HepG2 (cell line): ENCODE data around the gene GFRA1. TPM values are rescaled to one million over a fixed set of nuclear protein-coding genes. Genes with fewer than 3 reads are reported as not detected.

Experiments
- ATAC-seq: fragments of 200-7000 bp; cut with Tn5 transposase; 3 replicates; pipeline ENCODE4 v1.9.1; 2020; ENCODE audit warnings: mild to moderate bottlenecking, moderate library complexity
- BruUV-seq: library from RNA; stranded (reverse); fragments of 400-500 nt; replicated peaks from 2 replicates; lab custom pipeline; 2021; lab: Mats Ljungman, UMichigan
- CTCF ChIA-PET: fragments of 300-600 bp; formaldehyde crosslinking; extraction: SDS; loops from one replicate; lab custom pipeline; 2021; ENCODE audit warnings: low total read pairs, inconsistent platforms, low intra/inter-chr PET ratio; lab: Yijun Ruan, JAX
- POLR2A ChIA-PET: fragments of 350-600 bp; sonication (Branson Sonifier 250); formaldehyde crosslinking; loops from one replicate; lab custom pipeline; 2020; ENCODE audit warnings: antibody characterized with exemption, inconsistent platforms; lab: Yijun Ruan, JAX
- DNase-seq: peaks from one replicate; pipeline ENCODE4 v3.0.0-alpha.2; 2015; ENCODE audit warnings: low spot score
- FAIRE-seq: peaks from 3 replicates; lab custom pipeline; 2011; peaks lifted over from hg19 to GRCh38; lab: Jason Lieb, UNC
- H2AFZ ChIP-seq: one replicate; pipeline ENCODE4 v1.6.1; 2011; ENCODE audit warnings: low read length, inconsistent platforms
- H3K27ac ChIP-seq: fragments of 300-600 bp; 3 replicates; pipeline ENCODE4 v1.8.0; 2011; ENCODE audit warnings: mixed run types, mild to moderate bottlenecking, mixed read lengths, low read length, inconsistent platforms; ENCODE audit not compliant: insufficient read depth; ENCODE audit errors: extremely low read length
- H3K27me3 ChIP-seq, 2 experiments: fragments of 200-600 bp in 1 of 2; 2 replicates in 1 of 2; 3 replicates in 1 of 2; pipeline versions ENCODE4 v1.6.0 to v1.8.0; 2011; ENCODE audit warnings: low read length in 2 of 2, mild to moderate bottlenecking in 2 of 2, moderate library complexity in 2 of 2, inconsistent platforms in 1 of 2; ENCODE audit not compliant: insufficient read depth in 2 of 2, control insufficient read depth in 1 of 2
- H3K36me3 ChIP-seq, 2 experiments: fragments of 200-600 bp in 1 of 2; replicated peaks in 1 of 2; 2 replicates in 1 of 2; 3 replicates in 1 of 2; pipeline versions ENCODE4 v1.5.1 to v1.8.0; 2011; ENCODE audit warnings: low read length in 2 of 2, inconsistent platforms in 1 of 2; ENCODE audit not compliant: insufficient read depth in 2 of 2, control insufficient read depth in 1 of 2
- H3K4me1 ChIP-seq: 2 replicates; pipeline ENCODE4 v1.5.1; 2012; ENCODE audit warnings: low read length, inconsistent platforms; ENCODE audit not compliant: insufficient read depth
- H3K4me2 ChIP-seq: 2 replicates; pipeline ENCODE4 v1.6.0; 2011; ENCODE audit warnings: low read depth, low read length, inconsistent platforms
- H3K4me3 ChIP-seq, 3 experiments: fragments of 200-600 bp in 1 of 3; sonication (generic), shearing (Covaris generic) in 1 of 3; replicated peaks in 1 of 3; 2 replicates each; pipeline ENCODE4 v1.5.1; 2011 to 2016; ENCODE audit warnings: low read length in 3 of 3, inconsistent platforms in 2 of 3, low read depth in 2 of 3, mild to moderate bottlenecking in 2 of 3, control low read depth in 1 of 3, mixed read lengths in 1 of 3; ENCODE audit not compliant: insufficient read depth in 1 of 3
- H3K79me2 ChIP-seq: one replicate; pipeline ENCODE4 v1.6.1; 2011; ENCODE audit warnings: low read length, inconsistent platforms; ENCODE audit not compliant: insufficient read depth
- H3K9ac ChIP-seq: 2 replicates; pipeline ENCODE4 v1.6.0; 2011; ENCODE audit warnings: mild to moderate bottlenecking, low read depth, low read length, inconsistent platforms; ENCODE audit not compliant: insufficient read depth
- H3K9me3 ChIP-seq: 2 replicates; pipeline ENCODE4 v1.5.1; 2012; ENCODE audit warnings: mild to moderate bottlenecking, low read length
- H4K20me1 ChIP-seq: 2 replicates; pipeline ENCODE4 v1.6.0; 2011; ENCODE audit warnings: inconsistent platforms, mild to moderate bottlenecking, low read length, moderate library complexity; ENCODE audit not compliant: insufficient read depth
- AKAP8 ChIP-seq: sonication (generic); formaldehyde crosslinking; IDR thresholded peaks from 2 replicates; pipeline ENCODE4 v1.5.1; 2020; ENCODE audit warnings: mild to moderate bottlenecking, missing genetic modification reagents
- ARNT ChIP-seq: fragments of 450-650 bp; IDR thresholded peaks from 2 replicates; pipeline ENCODE4 v1.6.1; 2017
- FOXA1 ChIP-seq, 2 experiments: fragments of 450-650 bp in 1 of 2; sonication (generic) in 1 of 2; formaldehyde crosslinking in 1 of 2; IDR thresholded peaks; 2 replicates each; pipeline versions ENCODE4 v1.4.0 to v1.6.1; 2016 to 2020; ENCODE audit warnings: missing genetic modification reagents in 1 of 2
- HHEX ChIP-seq: IDR thresholded peaks from 2 replicates; pipeline ENCODE4 v1.6.1; 2016; ENCODE audit warnings: control low read depth
- KLF6 ChIP-seq: IDR thresholded peaks from 2 replicates; pipeline ENCODE4 v1.8.0; 2016; ENCODE audit warnings: missing biosample characterization, missing genetic modification reagents
- MNT ChIP-seq: fragments of 450-650 bp; IDR thresholded peaks from 2 replicates; pipeline ENCODE4 v1.6.1; 2016
- NFE2L2 ChIP-seq: fragments of 150-350 bp; IDR thresholded peaks from 2 replicates; pipeline ENCODE4 v1.6.1; 2014; ENCODE audit warnings: low read length
- NFIC ChIP-seq: IDR thresholded peaks from 2 replicates; pipeline ENCODE4 v1.6.1; 2012; ENCODE audit warnings: mild to moderate bottlenecking, low read length, inconsistent platforms
- PHF5A ChIP-seq: IDR thresholded peaks from one replicate; pipeline ENCODE4 v1.6.1; 2018; ENCODE audit warnings: low read depth, missing genetic modification reagents; ENCODE audit not compliant: unreplicated experiment
- SOX6 ChIP-seq, 2 experiments: fragments of 450-650 bp in 1 of 2; sonication (generic) in 1 of 2; formaldehyde crosslinking in 1 of 2; IDR thresholded peaks; 2 replicates each; pipeline versions ENCODE4 v1.4.0 to v1.6.1; 2017 to 2020; ENCODE audit warnings: antibody characterized with exemption in 1 of 2, mild to moderate bottlenecking in 1 of 2, missing genetic modification reagents in 1 of 2
- SRF ChIP-seq: IDR thresholded peaks from 2 replicates; pipeline ENCODE4 v1.6.1; 2011; ENCODE audit warnings: mild to moderate bottlenecking, low read depth, low read length, moderate library complexity
- XRCC5 ChIP-seq: fragments of 200-400 bp; formaldehyde crosslinking; optimal IDR thresholded peaks from 2 replicates; pipeline ENCODE3; 2017; ENCODE audit warnings: mild to moderate bottlenecking, low read length
- ZBTB26 ChIP-seq: IDR thresholded peaks from 2 replicates; pipeline ENCODE4 v1.6.1; 2016; ENCODE audit warnings: missing compliant biosample characterization, missing genetic modification reagents, borderline replicate concordance
- ZFP62 ChIP-seq: sonication (generic); formaldehyde crosslinking; IDR thresholded peaks from 2 replicates; pipeline ENCODE4 v1.4.0; 2020; ENCODE audit warnings: missing genetic modification reagents
- ZNF263 ChIP-seq: sonication (generic); formaldehyde crosslinking; IDR thresholded peaks from 2 replicates; pipeline ENCODE4 v1.4.0; 2020; ENCODE audit warnings: missing genetic modification reagents
- ZNF737 ChIP-seq: sonication (generic); formaldehyde crosslinking; IDR thresholded peaks from 2 replicates; pipeline ENCODE4 v1.5.0; 2020; ENCODE audit warnings: missing genetic modification reagents, mild to moderate bottlenecking, borderline replicate concordance
- WGBS: methylation state at CpG from one replicate; pipeline ENCODE4 v1.1.6; 2017; ENCODE audit warnings: low lambda C conversion rate; 5-methylcytosine and 5-hydroxymethylcytosine counted together
- in situ Hi-C: cut with HindIII; loops from 2 replicates; pipeline ENCODE4 v1.10.0; 2017; ENCODE audit warnings: low pct_unique_long_range_greater_than_20kb; ENCODE audit not compliant: extremely low pct_ligation_motif_present
- intact Hi-C: fragments of 100-400 bp; cut with micrococcal nuclease; formaldehyde crosslinking; loops from one replicate; pipeline ENCODE4 v1.10.0; 2022; ENCODE audit not compliant: unreplicated experiment
- polyA plus RNA-seq, 8 experiments: library from polyadenylated mRNA; depleted of rRNA in 3 of 8; stranded (reverse) in 7 of 8; unstranded in 1 of 8; fragments of >200 nt; fragmentation: Illumina TruSeq in 4 of 8; extraction: Trizol in 4 of 8; gene quantifications; 2 replicates each; pipeline versions ENCODE4 v1.2.1 to v1.2.3, GENCODE V29; 2011 to 2016; ENCODE audit warnings: low read depth in 4 of 8, missing spikeins in 1 of 8, mixed read lengths in 1 of 8; ENCODE audit not compliant: insufficient read depth in 1 of 8
- total RNA-seq, 5 experiments: library from RNA; depleted of rRNA; stranded (reverse); fragments of >200 nt; fragmentation: Illumina TruSeq; extraction: Trizol; gene quantifications; 2 replicates each; pipeline ENCODE4 v1.2.3, GENCODE V29; 2016; ENCODE audit warnings: low read depth in 1 of 5

Gene GFRA1
- total and polyA plus RNA-seq, 2 of the 13 experiments (the other 11 are each of a cell fraction or from before 2014, with no cell fraction given), result not detected

- ChIA-PET CTCF (no interaction called here), POLR2A (no interaction called here)
- DNase-seq, result no peak
- TF ChIP-seq KLF6, result no peak
- TF ChIP-seq ZFP62 (CRISPR knock-in tag), result no peak
- no peak for TF ChIP-seq MNT
- no peak for TF ChIP-seq XRCC5
- TF ChIP-seq PHF5A (CRISPR knock-in tag), result no peak
- TF ChIP-seq HHEX (CRISPR knock-in tag), result no peak
- no peak for TF ChIP-seq SOX6 (IDR thresholded peaks at IDR 0.05)
- TF ChIP-seq SOX6 (CRISPR knock-in tag; IDR thresholded peaks at IDR 0.05), result no peak
- no peak for TF ChIP-seq ARNT
- WGBS, result 10% methylated on average over 7 of the region's 7 CpGs
- Histone ChIP-seq H3K4me3 (no peak overlapping the region), H3K9me3 (no peaks in the 10 kb centered on the region), H2AFZ (no peak overlapping the region), H3K36me3 (no peaks in the 10 kb centered on the region), H3K4me2 (no peak overlapping the region), H3K79me2 (no peaks in the 10 kb centered on the region), H3K4me1 (no peaks in the 10 kb centered on the region), H3K9ac (no peak overlapping the region), H3K27me3 (no peaks in the 10 kb centered on the region; a peak in 1 of 5 replicates), H3K27ac (no peak overlapping the region), H4K20me1 (no peaks in the 10 kb centered on the region)
- in situ Hi-C loops, result no loop called here
- ATAC-seq, result no peak
- intact Hi-C loops, result no loop called here
- BruUV-seq, result no TSS peak
- FAIRE-seq, result no peak
Measured at GRCh38 chr10:116296291-116296721, 23.3 kb upstream of the GFRA1 start.

GRCh38 chr10:116292493-116292892, 19.5 kb upstream of the GFRA1 start:
- POLR2A ChIA-PET, result no interaction called here
- no peak for TF ChIP-seq ZBTB26 (CRISPR knock-in tag)
- TF ChIP-seq SRF, result no peak
- TF ChIP-seq NFIC, result no peak
- TF ChIP-seq FOXA1 (IDR thresholded peaks at IDR 0.05), result no peak
- no peak for TF ChIP-seq FOXA1 (CRISPR knock-in tag; IDR thresholded peaks at IDR 0.05)
- peak; percentile 87 for TF ChIP-seq NFE2L2
- no peak for TF ChIP-seq ZNF737 (CRISPR knock-in tag)
- no peak for TF ChIP-seq ZNF263
- no peak for TF ChIP-seq AKAP8 (CRISPR knock-in tag)
- CTCF ChIA-PET, result no interaction called here
- no peaks in the 10 kb centered on the region for H3K9me3 ChIP-seq
- no peak for DNase-seq
- H3K27me3 ChIP-seq, result no peaks in the 10 kb centered on the region; a peak in 1 of 5 replicates
- H3K79me2 ChIP-seq, result no peaks in the 10 kb centered on the region
- H3K36me3 ChIP-seq, result no peaks in the 10 kb centered on the region
- no TSS peak for BruUV-seq
- H3K4me1 ChIP-seq, result no peaks in the 10 kb centered on the region
- ATAC-seq, result no peak
- no peak overlapping the region for H3K4me2 ChIP-seq
- FAIRE-seq, result no peak
- intact Hi-C loops (no loop called here), in situ Hi-C loops (no loop called here)
- H2AFZ ChIP-seq, result no peak overlapping the region
- no peak overlapping the region for H3K9ac ChIP-seq
- no peak overlapping the region for H3K27ac ChIP-seq
- H4K20me1 ChIP-seq, result no peaks in the 10 kb centered on the region
- no peak overlapping the region for H3K4me3 ChIP-seq
